Ishikawa (cell line): ENCODE measurements around the gene GAK.

Source experiments
- CEBPB ChIP-seq: IDR thresholded peaks from 2 replicates; pipeline ENCODE4 v1.6.1; 2012
- CREB1 ChIP-seq: IDR thresholded peaks from 2 replicates; pipeline ENCODE4 v1.6.1; 2012; ENCODE audit warnings: low read depth
- EGR1 ChIP-seq: IDR thresholded peaks from 2 replicates; pipeline ENCODE4 v1.6.1; 2012
- EP300 ChIP-seq: IDR thresholded peaks from 2 replicates; pipeline ENCODE4 v1.6.1; 2012; ENCODE audit warnings: borderline replicate concordance
- FOXM1 ChIP-seq: IDR thresholded peaks from 2 replicates; pipeline ENCODE4 v1.6.1; 2012; ENCODE audit warnings: low read depth, borderline replicate concordance
- MAX ChIP-seq: IDR thresholded peaks from 2 replicates; pipeline ENCODE4 v1.6.1; 2012
- NFIC ChIP-seq: IDR thresholded peaks from 2 replicates; pipeline ENCODE4 v1.6.1; 2012
- RAD21 ChIP-seq: IDR thresholded peaks from 2 replicates; pipeline ENCODE4 v1.6.1; 2012; ENCODE audit warnings: low read depth
- REST ChIP-seq: IDR thresholded peaks from 2 replicates; pipeline ENCODE4 v1.6.1; 2012; ENCODE audit warnings: low read depth, mild to moderate bottlenecking
- TAF1 ChIP-seq: IDR thresholded peaks from 2 replicates; pipeline ENCODE4 v1.6.1; 2012; ENCODE audit warnings: low read depth, mild to moderate bottlenecking
- TCF12 ChIP-seq: IDR thresholded peaks from 2 replicates; pipeline ENCODE4 v1.6.1; 2012; ENCODE audit warnings: low read depth
- TEAD4 ChIP-seq: IDR thresholded peaks from 2 replicates; pipeline ENCODE4 v1.6.1; 2012
- USF1 ChIP-seq: IDR thresholded peaks from 2 replicates; pipeline ENCODE4 v1.6.1; 2012
- YY1 ChIP-seq: IDR thresholded peaks from 2 replicates; pipeline ENCODE4 v1.6.1; 2012; ENCODE audit warnings: low read depth
- ZBTB7A ChIP-seq: IDR thresholded peaks from 2 replicates; pipeline ENCODE4 v1.6.1; 2012; ENCODE audit warnings: low read depth

Gene GAK

GRCh38 chr4:973431-974397 lies 41.6 kb upstream of the GAK start, which contains the start of gene DGKQ:
DGKQ (minus strand) TSS chr4:973569; CDS start chr4:973482, 87 bp downstream.
- no peak for TF ChIP-seq CEBPB
- TF ChIP-seq EP300, result no peak
- no peak for TF ChIP-seq YY1
- TF ChIP-seq MAX, result 0 out of 2 replicates have a peak, but pooled peaks have one; percentile 51
- no peak for TF ChIP-seq TEAD4
- TF ChIP-seq RAD21, result no peak
- TF ChIP-seq TCF12, result no peak
- peak; percentile 48; the same call in 1 of the 2 replicates for TF ChIP-seq USF1
- TF ChIP-seq CREB1, result no peak
- TF ChIP-seq ZBTB7A, result peak; percentile 51; the same call in 1 of the 2 replicates
- no peak for TF ChIP-seq FOXM1
- TF ChIP-seq TAF1, result peak; percentile 36; the same call in 1 of the 2 replicates
- TF ChIP-seq EGR1, result no peak
- TF ChIP-seq REST, result no peak
- TF ChIP-seq NFIC, result no peak

- TF ChIP-seq MAX (peak; percentile 5; the same call in 1 of the 2 replicates), USF1 (no peak), ZBTB7A (peak; percentile 61; the same call in 1 of the 2 replicates), EGR1 (peak; percentile 67; the same call in 1 of the 2 replicates)
These were observed 40.7 kb upstream of the GAK start for GRCh38 chr4:972651-973424.

- TF ChIP-seq EP300, result no peak
- no peak for TF ChIP-seq YY1
- no peak for TF ChIP-seq TEAD4
- TF ChIP-seq NFIC, result no peak
These were observed 39.8 kb upstream of the GAK start for GRCh38 chr4:971666-972500.

GRCh38 chr4:970854-971520 lies 38.9 kb upstream of the GAK start:
- TF ChIP-seq CEBPB, result no peak
- no peak for TF ChIP-seq EGR1
- TF ChIP-seq TAF1, result no peak
- no peak for TF ChIP-seq CREB1
- no peak for TF ChIP-seq USF1
- TF ChIP-seq FOXM1, result no peak
- TF ChIP-seq NFIC, result no peak
- TF ChIP-seq RAD21, result no peak
- no peak for TF ChIP-seq YY1
- no peak for TF ChIP-seq TEAD4
- TF ChIP-seq EP300, result no peak
- TF ChIP-seq ZBTB7A, result no peak
- TF ChIP-seq TCF12, result no peak
- TF ChIP-seq REST, result no peak
